ENCODE measurements around the gene NSFL1C.

NSFL1C gene

GRCh38 chr20:1479831-1480595 lies 13.4 kb upstream of the NSFL1C start:
- no peak for DNase-seq

GRCh38 chr20:1478566-1478965 lies 11.9 kb upstream of the NSFL1C start:
- peak; percentile 16 to 55 for DNase-seq

GRCh38 chr20:1477896-1478490 lies 11.3 kb upstream of the NSFL1C start:
- no peak for DNase-seq

- DNase-seq: peak in 1 of 2 experiments; percentile 13
Observed at GRCh38 chr20:1474817-1475603, 8.4 kb upstream of the NSFL1C start.

GRCh38 chr20:1474325-1474724 lies 7.7 kb upstream of the NSFL1C start:
- DNase-seq: no peak

GRCh38 chr20:1473246-1474220 lies 6.9 kb upstream of the NSFL1C start:
- no peak for DNase-seq

GRCh38 chr20:1472556-1473245 lies 6.1 kb upstream of the NSFL1C start:
- no peak for DNase-seq

GRCh38 chr20:1471242-1471641 lies 4.6 kb upstream of the NSFL1C start:
- no peak for DNase-seq

GRCh38 chr20:1469925-1470571 lies 3.4 kb upstream of the NSFL1C start:
- peak; percentile 83 to 91 for DNase-seq

GRCh38 chr20:1469306-1469905 lies 2.8 kb upstream of the NSFL1C start:
- DNase-seq: no peak

GRCh38 chr20:1468117-1468624 lies 1.5 kb upstream of the NSFL1C start:
- DNase-seq: no peak

GRCh38 chr20:1467355-1468116 lies 887 bp upstream of the NSFL1C start:
- no peak for DNase-seq

GRCh38 chr20:1467082-1467354 lies 369 bp upstream of the NSFL1C start:
- DNase-seq: no peak

- no peak for DNase-seq
Observed at GRCh38 chr20:1465470-1466210, 1.0 kb downstream of the NSFL1C start.

GRCh38 chr20:1463971-1464570 lies 2.6 kb downstream of the NSFL1C start:
- DNase-seq: no peak

- DNase-seq: no peak
Observed at GRCh38 chr20:1462834-1463233, 3.8 kb downstream of the NSFL1C start.

- DNase-seq: no peak
Observed at GRCh38 chr20:1462001-1462400, 4.6 kb downstream of the NSFL1C start.

GRCh38 chr20:1460275-1460674 lies 6.4 kb downstream of the NSFL1C start:
- DNase-seq: no peak

- no peak for DNase-seq
Observed at GRCh38 chr20:1457992-1458391, 8.7 kb downstream of the NSFL1C start.

All from SW 1271 (cell line).